A549 (cell line): Measurements from ENCODE around the gene NKAIN2.

Experiments
- CHD2 ChIP-seq: fragments of 150-350 bp; IDR thresholded peaks from 2 replicates; pipeline ENCODE4 v1.6.1; 2014; ENCODE audit warnings: low read length; ENCODE audit not compliant: partially characterized antibody
- EP300 ChIP-seq, 2 experiments: fragments of >200 bp; sonication (Bioruptor Twin); formaldehyde crosslinking; IDR thresholded peaks; 2 replicates in 1 of 2; 3 replicates in 1 of 2; pipeline ENCODE4 v1.6.1; 2016 to 2017
- JUNB ChIP-seq: fragments of >200 bp; sonication (Bioruptor Twin); formaldehyde crosslinking; IDR thresholded peaks from 2 replicates; pipeline ENCODE4 v1.6.1; 2016
- MAFK ChIP-seq: fragments of 450-650 bp; IDR thresholded peaks from 2 replicates; pipeline ENCODE4 v1.6.1; 2014; ENCODE audit not compliant: partially characterized antibody
- POLR2A ChIP-seq: IDR thresholded peaks from 2 replicates; pipeline ENCODE4 v1.6.1; 2012; ENCODE audit warnings: mild to moderate bottlenecking, low read length
- RAD21 ChIP-seq, 2 experiments: fragments of >200 bp in 1 of 2; sonication (Bioruptor Twin) in 1 of 2; formaldehyde crosslinking in 1 of 2; IDR thresholded peaks in 1 of 2; conservative IDR thresholded peaks in 1 of 2; 2 replicates in 1 of 2; 3 replicates in 1 of 2; pipeline ENCODE4 v1.6.1; 2012 to 2018; ENCODE audit warnings: inconsistent platforms in 1 of 2
- RCOR1 ChIP-seq: fragments of 150-350 bp; IDR thresholded peaks from 2 replicates; pipeline ENCODE4 v1.6.1; 2014; ENCODE audit warnings: antibody characterized with exemption, low read length, low read depth
- TF ChIP-seq, protein P1 (sequence below): fragments of >200 bp; sonication (Bioruptor Twin); formaldehyde crosslinking; IDR thresholded peaks from 3 replicates; pipeline ENCODE4 v1.5.1; 2016

DNA sequence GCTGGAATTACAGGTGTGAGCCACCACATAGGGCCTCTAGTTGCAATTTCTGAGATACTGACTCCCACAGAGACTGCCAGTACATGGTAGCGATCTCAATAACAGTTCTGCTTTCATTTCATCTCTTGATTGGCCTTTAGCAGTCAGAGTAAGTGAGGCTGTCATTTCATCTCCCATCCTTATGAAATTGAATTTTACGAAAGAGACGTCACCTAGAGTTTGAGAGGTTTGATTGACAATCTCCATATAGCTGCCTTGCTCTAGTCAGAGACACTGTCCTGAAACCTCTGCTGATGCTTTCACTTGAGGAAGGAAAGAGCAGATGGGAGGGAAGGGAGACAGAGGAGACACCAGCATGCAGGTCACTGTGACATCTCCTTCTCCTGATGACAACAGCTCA, 466.1 kb downstream of the NKAIN2 start:
- TF ChIP-seq RAD21 (conservative IDR thresholded peaks at IDR 0.05 in 1 of 2, IDR thresholded peaks at IDR 0.05 in 1 of 2) (no peak), JUNB (no peak), POLR2A (no peak), EP300 (IDR thresholded peaks at IDR 0.05) (no peak), MAFK (no peak), RCOR1 (no peak), CHD2 (no peak)
- TF ChIP-seq, protein P1, sequence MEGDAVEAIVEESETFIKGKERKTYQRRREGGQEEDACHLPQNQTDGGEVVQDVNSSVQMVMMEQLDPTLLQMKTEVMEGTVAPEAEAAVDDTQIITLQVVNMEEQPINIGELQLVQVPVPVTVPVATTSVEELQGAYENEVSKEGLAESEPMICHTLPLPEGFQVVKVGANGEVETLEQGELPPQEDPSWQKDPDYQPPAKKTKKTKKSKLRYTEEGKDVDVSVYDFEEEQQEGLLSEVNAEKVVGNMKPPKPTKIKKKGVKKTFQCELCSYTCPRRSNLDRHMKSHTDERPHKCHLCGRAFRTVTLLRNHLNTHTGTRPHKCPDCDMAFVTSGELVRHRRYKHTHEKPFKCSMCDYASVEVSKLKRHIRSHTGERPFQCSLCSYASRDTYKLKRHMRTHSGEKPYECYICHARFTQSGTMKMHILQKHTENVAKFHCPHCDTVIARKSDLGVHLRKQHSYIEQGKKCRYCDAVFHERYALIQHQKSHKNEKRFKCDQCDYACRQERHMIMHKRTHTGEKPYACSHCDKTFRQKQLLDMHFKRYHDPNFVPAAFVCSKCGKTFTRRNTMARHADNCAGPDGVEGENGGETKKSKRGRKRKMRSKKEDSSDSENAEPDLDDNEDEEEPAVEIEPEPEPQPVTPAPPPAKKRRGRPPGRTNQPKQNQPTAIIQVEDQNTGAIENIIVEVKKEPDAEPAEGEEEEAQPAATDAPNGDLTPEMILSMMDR: no peak
